CD4-positive, alpha-beta T cell treated with Interleukin-10 for 1 hour (primary cell): Measurements from ENCODE around the gene LEF1.
A peak's percentile ranks its signal among the peaks of the same experiment; 100 is the strongest.
"Not testable (repeated sequence)": the region's sequence is repeated elsewhere in the genome, so short reads cannot be mapped to it uniquely, and the experiment has no call there.

Source experiments
- DNase-seq: peaks from one replicate; pipeline ENCODE4 v3.0.0-alpha.2; 2020

LEF1 gene

DNA sequence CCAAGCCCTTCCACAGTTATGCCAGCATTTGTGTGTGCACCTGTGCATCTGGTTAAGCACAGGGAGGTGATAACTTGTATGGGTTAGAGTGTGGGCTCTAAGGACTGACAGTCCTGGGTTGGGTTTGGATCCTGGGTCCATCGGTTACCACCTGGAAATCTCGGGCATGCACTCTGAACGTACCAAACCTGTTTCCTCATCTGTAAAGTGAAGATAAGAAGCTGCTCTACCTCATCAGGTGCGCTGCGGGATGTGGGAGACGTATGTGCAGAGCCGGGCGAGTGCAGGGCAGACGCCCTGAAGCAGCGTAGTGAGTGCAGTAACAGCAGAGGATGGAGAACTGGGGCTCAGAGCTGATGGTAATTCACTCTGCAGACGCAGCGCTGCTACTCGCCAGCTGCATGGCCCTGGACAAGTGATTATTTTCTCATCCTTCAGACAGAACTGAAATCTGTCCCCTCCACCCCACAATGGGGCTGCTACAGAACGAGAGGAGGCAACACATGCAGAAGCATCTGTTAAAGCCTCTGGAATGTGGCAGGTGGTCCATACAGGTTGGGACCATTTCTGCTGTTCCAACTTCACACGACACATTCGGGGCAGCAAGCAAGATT, 114.6 kb downstream of the LEF1 start:
- no peak for DNase-seq

- no peak for DNase-seq
These were observed 115.5 kb downstream of the LEF1 start for GRCh38 chr4:108053251-108053711.

DNA sequence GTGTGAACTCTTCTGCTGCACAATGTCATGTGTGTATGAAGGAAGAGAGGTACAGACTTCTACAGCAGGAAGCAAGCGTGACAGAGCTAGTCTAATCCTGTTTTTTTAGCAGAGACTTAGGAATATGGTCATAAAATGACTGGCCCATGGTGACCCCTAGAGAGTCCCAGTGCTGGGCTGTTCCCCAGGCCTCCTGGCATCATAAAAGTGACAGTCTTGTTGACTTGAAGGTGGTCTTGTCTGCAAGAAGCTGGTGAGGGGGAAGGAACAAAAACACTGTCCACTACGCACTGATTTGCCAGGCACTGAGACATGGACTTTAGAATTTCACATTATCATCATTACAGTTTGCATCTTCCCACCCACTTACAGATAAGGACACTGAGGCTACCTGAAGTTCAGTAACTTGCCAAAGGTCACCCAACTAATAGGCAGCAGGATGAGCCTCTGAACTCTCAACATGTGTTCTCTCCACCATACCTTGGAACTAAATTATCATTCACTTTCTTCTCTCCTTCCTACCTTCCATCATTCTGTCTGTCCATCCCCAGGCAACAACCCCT, 116.1 kb downstream of the LEF1 start:
- no peak for DNase-seq

GRCh38 chr4:108051343-108051742, 117.4 kb downstream of the LEF1 start:
- no peak for DNase-seq

DNA sequence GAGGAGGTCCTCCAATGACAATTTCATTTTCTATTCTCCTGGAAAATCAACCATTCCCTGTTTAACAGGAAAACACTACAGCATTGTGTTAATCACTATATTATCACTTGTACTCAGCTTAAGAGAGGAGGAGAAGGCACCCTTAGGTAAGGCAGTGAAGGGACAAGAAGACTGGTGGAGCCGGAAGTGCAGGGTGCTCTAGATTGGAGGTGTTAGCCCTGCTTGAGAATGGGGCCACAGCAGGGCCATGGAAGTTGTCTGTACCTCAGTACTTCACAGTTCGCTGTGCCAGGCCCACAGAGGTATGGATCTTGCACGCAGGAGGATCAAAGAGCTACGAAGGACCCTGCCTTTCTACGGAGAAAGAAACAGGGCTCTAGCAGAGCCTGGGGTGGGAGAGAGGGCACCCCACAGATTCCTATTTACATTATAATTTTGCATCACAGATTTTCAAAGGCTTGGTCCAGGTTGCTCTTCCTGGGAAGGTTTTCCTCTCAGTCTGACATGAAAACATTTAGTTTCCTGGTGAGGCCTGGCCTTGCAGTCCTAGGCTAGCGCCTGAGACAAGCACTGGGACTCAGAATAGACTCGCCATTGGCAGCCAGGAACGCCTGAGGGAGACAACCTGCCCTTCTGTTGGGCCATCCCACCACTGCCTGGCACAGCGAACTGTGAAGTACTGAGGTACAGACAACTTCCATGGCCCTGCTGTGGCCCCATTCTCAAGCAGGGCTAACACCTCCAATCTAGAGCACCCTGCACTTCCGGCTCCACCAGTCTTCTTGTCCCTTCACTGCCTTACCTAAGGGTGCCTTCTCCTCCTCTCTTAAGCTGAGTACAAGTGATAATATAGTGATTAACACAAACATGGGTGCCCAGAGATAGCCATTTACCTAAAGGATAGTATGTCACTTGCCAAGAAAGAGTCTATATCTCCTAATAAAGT, 118.3 kb downstream of the LEF1 start:
- not testable (repeated sequence) for DNase-seq

DNA sequence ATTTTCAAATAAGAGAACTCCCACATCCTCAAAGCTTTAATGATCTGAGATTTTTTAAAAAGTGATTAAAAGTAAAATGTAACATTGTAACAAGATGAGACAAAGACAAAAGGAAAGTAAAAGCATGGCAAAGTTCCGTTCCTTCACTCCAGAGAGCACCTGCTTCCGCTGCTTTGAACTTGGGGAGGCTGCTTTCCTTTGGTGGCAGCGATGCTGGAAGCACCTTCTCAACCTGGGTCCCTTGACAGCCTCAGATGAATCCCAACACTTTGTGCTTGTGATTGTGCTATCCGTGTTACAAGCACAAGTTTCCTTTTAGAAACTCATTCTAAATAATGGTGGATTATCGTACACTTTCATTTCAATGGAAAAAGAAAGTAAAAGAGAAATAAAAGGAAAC, 119.3 kb downstream of the LEF1 start:
- peak; percentile 49 for DNase-seq

DNA sequence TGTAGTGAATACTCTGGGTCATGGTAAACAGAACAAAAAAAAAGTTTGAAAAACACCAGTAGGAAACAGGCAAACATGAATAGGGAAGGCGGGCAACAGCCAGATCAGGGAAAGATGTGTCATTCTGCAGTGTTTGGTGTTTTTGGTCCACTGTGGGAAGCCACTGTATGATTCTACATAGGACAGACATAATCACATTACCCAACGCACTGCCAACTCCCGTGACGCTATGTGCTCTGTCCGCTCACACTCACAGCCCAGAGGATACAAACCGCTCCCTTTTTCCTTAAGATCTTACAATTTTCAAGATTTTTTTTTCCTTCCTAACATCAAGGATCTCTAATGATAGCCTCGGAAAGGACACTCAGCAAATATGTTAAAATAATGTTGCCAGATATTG, 119.7 kb downstream of the LEF1 start:
- DNase-seq, result no peak

GRCh38 chr4:108048157-108048556, 120.6 kb downstream of the LEF1 start:
- no peak for DNase-seq

- no peak for DNase-seq
These were observed 121.5 kb downstream of the LEF1 start for GRCh38 chr4:108047199-108047598.

DNA sequence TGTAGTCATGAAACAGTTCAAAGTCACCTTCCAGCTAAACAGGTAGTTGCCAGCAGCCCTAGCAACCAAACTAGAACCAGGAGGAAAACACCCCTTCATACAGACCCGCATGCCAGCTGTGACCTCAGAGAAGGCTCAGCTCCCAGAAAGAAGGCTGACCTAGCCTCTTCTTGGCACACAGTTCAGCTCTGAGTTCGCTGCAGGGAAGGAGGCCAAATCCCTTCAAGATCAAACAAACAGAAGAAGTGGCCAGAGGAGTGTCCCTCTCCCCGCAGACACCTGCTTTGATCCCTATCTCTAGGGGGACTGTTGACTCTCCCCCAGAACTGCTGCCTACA, 123.1 kb downstream of the LEF1 start:
- DNase-seq, result no peak

DNA sequence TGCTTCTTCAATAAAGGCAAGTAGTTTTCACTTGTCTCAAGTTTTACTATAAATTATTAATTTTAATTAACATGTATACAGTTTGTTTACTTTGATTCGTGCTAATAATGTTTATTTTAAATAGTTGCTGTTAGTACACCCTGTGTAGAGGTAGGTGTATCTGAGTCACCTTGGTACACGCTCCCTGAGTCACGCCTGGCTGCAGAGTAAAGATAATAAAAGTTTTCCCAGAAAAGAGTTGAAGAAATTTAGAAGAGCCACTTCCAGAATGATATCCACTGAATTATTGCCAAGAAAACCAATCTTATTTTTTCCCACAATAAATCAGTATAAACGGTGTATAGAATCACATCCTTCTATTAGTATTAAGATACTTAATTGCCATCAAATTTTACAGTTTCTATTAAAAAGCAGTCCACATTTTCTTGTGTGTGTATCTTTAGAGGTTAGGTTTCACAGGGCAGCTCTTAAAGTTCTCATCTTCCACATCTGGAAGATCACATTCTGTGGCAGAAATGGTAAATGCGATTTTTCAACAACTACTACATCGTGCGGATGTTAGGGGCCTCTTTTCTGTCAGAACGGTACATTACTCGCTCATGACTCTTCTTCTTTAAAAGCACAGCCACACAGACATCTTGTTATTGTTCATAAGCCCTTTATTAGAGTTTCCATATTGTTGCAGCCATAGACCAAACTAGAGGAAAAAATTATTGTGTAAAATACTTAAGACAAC, 123.6 kb downstream of the LEF1 start:
- no peak for DNase-seq

DNA sequence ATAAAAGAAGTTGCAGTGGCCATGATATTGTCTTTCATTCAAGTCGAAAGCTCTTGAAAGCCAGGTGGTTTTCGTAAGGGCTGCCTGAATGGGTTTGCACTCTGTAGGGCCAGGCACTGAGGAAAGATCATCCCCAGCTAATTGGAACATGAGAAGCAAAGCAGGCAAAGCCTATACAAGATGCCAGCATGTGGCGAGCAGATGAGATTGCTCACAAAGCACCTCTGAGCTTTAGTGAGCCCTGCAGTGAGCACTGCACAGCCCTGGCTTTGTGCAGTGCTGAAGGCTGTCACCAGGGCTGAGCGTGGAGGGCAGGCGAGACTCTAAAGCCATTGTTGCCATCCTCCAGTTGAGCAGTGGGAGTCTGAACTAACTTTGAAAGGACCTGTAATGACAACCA, 125.2 kb downstream of the LEF1 start:
- DNase-seq, result no peak

DNA sequence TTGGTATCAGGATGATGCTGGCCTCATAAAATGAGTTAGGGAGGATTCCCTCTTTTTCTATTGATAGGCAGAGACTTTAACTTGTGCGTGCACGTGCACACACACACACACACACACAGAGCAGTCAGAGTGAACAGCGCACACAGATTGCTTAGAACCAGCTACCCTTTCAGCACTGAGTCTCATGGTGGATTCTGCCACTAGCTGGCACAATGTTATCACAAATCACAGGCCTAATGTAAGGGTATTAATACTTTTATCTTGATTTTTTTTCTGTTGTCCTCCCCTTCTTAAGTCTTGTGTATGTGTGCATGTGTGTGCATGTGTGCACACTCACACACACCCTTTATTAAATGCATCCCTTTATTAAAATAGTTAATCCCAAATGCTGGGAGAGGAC, 125.8 kb downstream of the LEF1 start:
- no peak for DNase-seq

DNA sequence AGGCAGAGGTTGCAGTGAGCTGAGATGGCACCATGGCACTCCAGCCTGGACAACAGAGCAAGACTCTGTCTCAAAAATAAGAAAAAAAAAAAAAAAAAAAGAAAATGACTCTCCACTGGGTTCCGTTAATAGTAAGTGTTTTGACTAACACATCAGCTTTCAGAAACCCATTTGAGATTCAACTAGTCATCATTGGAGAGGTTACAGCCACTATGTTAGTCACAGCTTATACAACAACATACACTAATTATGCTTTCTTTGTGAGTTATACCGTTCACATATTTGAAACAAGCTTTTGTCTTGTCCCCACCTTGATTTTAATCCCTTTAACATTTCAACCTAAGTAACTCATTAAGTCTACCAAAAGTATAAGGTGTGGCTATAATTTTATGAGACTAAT, 130.8 kb downstream of the LEF1 start:
- no peak for DNase-seq

- DNase-seq, result peak; percentile 61
These were observed 132.5 kb downstream of the LEF1 start for GRCh38 chr4:108036213-108036612.

DNA sequence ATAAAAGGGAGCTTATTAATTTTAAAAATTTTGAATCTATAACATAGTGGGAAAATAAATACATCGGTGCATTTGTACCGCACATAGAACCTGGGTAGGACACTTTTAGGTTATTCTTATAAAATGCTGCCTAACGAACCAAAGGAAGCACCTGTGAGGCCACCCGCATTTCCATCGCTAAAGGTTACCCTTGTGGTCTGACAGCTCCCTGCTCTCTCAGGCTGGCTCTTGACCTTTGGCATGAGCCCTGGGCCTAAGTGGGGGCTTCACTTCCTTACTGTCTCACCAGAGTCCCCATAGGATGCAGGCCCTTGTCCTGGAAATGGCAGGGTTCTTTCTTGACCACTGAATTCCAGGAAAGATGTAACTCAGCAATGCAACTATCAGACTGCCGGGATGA, 133.0 kb downstream of the LEF1 start:
- DNase-seq, result no peak

DNA sequence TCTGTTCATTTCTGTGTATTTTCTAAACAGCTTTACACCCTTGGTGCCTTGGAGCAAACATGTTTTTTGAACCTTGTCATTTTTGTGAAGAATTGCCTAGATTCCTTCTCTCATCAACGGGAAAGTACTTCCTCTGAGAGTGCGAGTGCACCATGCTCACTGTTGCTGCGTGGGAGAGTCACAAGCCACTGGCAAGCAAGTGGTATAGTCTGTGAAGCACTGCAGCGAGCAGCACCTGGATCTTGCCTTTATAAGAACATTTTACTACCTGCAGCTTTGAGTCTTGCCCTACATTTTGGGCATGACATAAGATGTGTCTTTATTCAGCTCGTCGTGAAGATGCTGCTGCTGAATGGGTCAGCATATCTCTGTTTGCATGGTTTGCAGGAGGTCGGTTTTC, 134.2 kb downstream of the LEF1 start:
- no peak for DNase-seq

- no peak for DNase-seq
These were observed 135.4 kb downstream of the LEF1 start for GRCh38 chr4:108033348-108033747.

GRCh38 chr4:108031427-108032083, 137.2 kb downstream of the LEF1 start:
- no peak for DNase-seq

DNA sequence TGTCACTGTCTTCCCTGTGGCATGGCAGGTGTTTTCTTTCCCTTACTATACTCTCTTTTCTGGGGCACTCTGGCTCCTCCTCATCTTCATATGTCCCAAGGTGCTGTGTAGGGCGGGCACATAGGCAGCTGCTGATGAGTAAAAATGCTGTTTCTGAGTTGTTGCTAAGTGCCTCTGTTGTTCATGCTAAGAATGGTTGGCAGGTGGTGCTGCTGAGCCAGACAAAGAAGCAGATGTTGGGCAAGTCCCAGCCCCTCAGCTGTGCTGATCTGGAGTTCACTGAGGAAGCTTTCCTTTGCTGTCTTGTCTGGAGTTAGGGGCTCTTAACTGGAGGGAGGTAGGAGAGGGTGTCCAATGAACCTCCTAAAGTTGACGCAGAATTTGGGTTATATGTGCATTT, 138.4 kb downstream of the LEF1 start:
- peak; percentile 77 for DNase-seq

GRCh38 chr4:108029731-108030130, 139.0 kb downstream of the LEF1 start:
- no peak for DNase-seq

- DNase-seq, result no peak
These were observed 139.6 kb downstream of the LEF1 start for GRCh38 chr4:108029016-108029720.
